ENCODE data around the gene LRRC34.

LRRC34 gene

GRCh38 chr3:169812332-169813235, at the start of gene LRRC34, which contains the start of gene LRRIQ4:
Gene LRRC34, minus strand, starts transcription at chr3:169812904. Its CDS starts 356 bp downstream, at chr3:169812548.
Gene LRRIQ4, plus strand, starts transcription at chr3:169812870. Its CDS starts 9,052 bp downstream, at chr3:169821922.
- no peak for FAIRE-seq

- no peak for FAIRE-seq
These were observed 49.2 kb upstream of the LRRC34 start for GRCh38 chr3:169861871-169862270.

GRCh38 chr3:169857811-169858210, 45.1 kb upstream of the LRRC34 start:
- no peak for FAIRE-seq

- no peak for FAIRE-seq
These were observed 42.8 kb upstream of the LRRC34 start for GRCh38 chr3:169855514-169855913.

GRCh38 chr3:169850618-169851017, 37.9 kb upstream of the LRRC34 start:
- no peak for FAIRE-seq

- no peak for FAIRE-seq
These were observed 36.0 kb upstream of the LRRC34 start for GRCh38 chr3:169848741-169849140.

GRCh38 chr3:169847896-169848295, 35.2 kb upstream of the LRRC34 start:
- FAIRE-seq: no peak

GRCh38 chr3:169846458-169847193, 33.9 kb upstream of the LRRC34 start:
- FAIRE-seq: no peak

GRCh38 chr3:169842960-169843359, 30.3 kb upstream of the LRRC34 start:
- FAIRE-seq: no peak

- FAIRE-seq: no peak
These were observed 28.5 kb upstream of the LRRC34 start for GRCh38 chr3:169841171-169841570.

GRCh38 chr3:169838511-169839030, 25.9 kb upstream of the LRRC34 start:
- FAIRE-seq: no peak

- no peak for FAIRE-seq
These were observed 24.2 kb upstream of the LRRC34 start for GRCh38 chr3:169836942-169837275.

- no peak for FAIRE-seq
These were observed 23.6 kb upstream of the LRRC34 start for GRCh38 chr3:169836078-169836941.

GRCh38 chr3:169835533-169835932, 22.8 kb upstream of the LRRC34 start:
- no peak for FAIRE-seq

- FAIRE-seq: no peak
These were observed 15.0 kb upstream of the LRRC34 start for GRCh38 chr3:169827712-169828111.

- FAIRE-seq: no peak
These were observed 12.6 kb upstream of the LRRC34 start for GRCh38 chr3:169825316-169825715.

- FAIRE-seq: no peak
These were observed 10.3 kb upstream of the LRRC34 start for GRCh38 chr3:169822983-169823382.

GRCh38 chr3:169822540-169822939, 9.8 kb upstream of the LRRC34 start:
- no peak for FAIRE-seq

GRCh38 chr3:169822091-169822490, 9.4 kb upstream of the LRRC34 start:
- no peak for FAIRE-seq

GRCh38 chr3:169818316-169818715, 5.6 kb upstream of the LRRC34 start:
- FAIRE-seq: no peak

- no peak for FAIRE-seq
These were observed 3.0 kb upstream of the LRRC34 start for GRCh38 chr3:169815590-169816150.

GRCh38 chr3:169813757-169814517, 1.2 kb upstream of the LRRC34 start:
- no peak for FAIRE-seq
